K562 (cell line): Measurements from ENCODE around the gene CFD. TPM values are rescaled to one million over a fixed set of nuclear protein-coding genes. Genes with fewer than 3 reads are reported as not detected.
A peak's percentile ranks its signal among the peaks of the same experiment; 100 is the strongest.

Experiments
- ARHGAP35 ChIP-seq: fragments of 450-650 bp; IDR thresholded peaks from 2 replicates; pipeline ENCODE4 v1.6.1; 2018; ENCODE audit not compliant: partially characterized antibody
- ATF1 ChIP-seq, 2 experiments: fragments of 450-650 bp in 1 of 2; IDR thresholded peaks; 2 replicates each; pipeline ENCODE4 v1.6.1; 2016; ENCODE audit warnings: missing compliant biosample characterization in 1 of 2, missing genetic modification characterization in 1 of 2
- CC2D1A ChIP-seq: fragments of 450-650 bp; IDR thresholded peaks from 2 replicates; pipeline ENCODE4 v1.6.1; 2017; ENCODE audit warnings: mild to moderate bottlenecking
- ESRRA ChIP-seq: fragments of 450-650 bp; IDR thresholded peaks from 2 replicates; pipeline ENCODE4 v1.6.1; 2014; ENCODE audit warnings: low read depth, mild to moderate bottlenecking, moderate library complexity, borderline replicate concordance
- ETV1 ChIP-seq: fragments of 450-650 bp; conservative IDR thresholded peaks from 2 replicates; pipeline ENCODE4 v1.6.1; 2016; ENCODE audit warnings: missing genetic modification characterization, control low read depth, low read depth, missing compliant biosample characterization
- ETV6 ChIP-seq, 3 experiments: fragments of 150-350 bp in 1 of 3; sonication (generic) in 1 of 3; formaldehyde crosslinking in 1 of 3; IDR thresholded peaks; 2 replicates each; pipeline versions ENCODE4 v1.6.1 to v1.8.0; 2014 to 2022; ENCODE audit warnings: borderline replicate concordance in 2 of 3, low read depth in 2 of 3, antibody characterized with exemption in 1 of 3, low read length in 1 of 3, mild to moderate bottlenecking in 1 of 3, missing genetic modification reagents in 1 of 3
- HLTF ChIP-seq: fragments of 450-650 bp; IDR thresholded peaks from 2 replicates; pipeline ENCODE4 v1.6.1; 2016
- MEIS2 ChIP-seq: fragments of 450-650 bp; IDR thresholded peaks from 2 replicates; pipeline ENCODE4 v1.6.1; 2014; ENCODE audit warnings: mild to moderate bottlenecking; ENCODE audit not compliant: partially characterized antibody
- NFRKB ChIP-seq: fragments of 450-650 bp; IDR thresholded peaks from 2 replicates; pipeline ENCODE4 v1.6.1; 2016; ENCODE audit warnings: low read depth
- PHTF2 ChIP-seq: fragments of 250-450 bp; sonication (Bioruptor Pico); IDR thresholded peaks from 2 replicates; pipeline ENCODE4 v1.5.0; 2021; ENCODE audit warnings: mild to moderate bottlenecking
- POLR2A ChIP-seq: fragments of 450-650 bp; conservative IDR thresholded peaks from 2 replicates; pipeline ENCODE4 v1.6.1; 2016
- RAD51 ChIP-seq: fragments of 450-650 bp; IDR thresholded peaks from 2 replicates; pipeline ENCODE4 v1.7.1; 2016; ENCODE audit warnings: low read depth, mild to moderate bottlenecking, borderline replicate concordance
- RBM39 ChIP-seq: fragments of 200-400 bp; formaldehyde crosslinking; optimal IDR thresholded peaks from 2 replicates; pipeline ENCODE3; 2018; ENCODE audit warnings: low read depth, low read length
- SP2 ChIP-seq: IDR thresholded peaks from 2 replicates; pipeline ENCODE4 v1.6.1; 2011; ENCODE audit warnings: mild to moderate bottlenecking, low read depth, low read length, moderate library complexity; ENCODE audit not compliant: poor library complexity, severe bottlenecking; ENCODE audit errors: extremely low read depth
- TAF15 ChIP-seq: fragments of 200-400 bp; formaldehyde crosslinking; IDR thresholded peaks from 2 replicates; pipeline ENCODE4 v1.6.1; 2017; ENCODE audit warnings: mild to moderate bottlenecking, low read depth, low read length, moderate library complexity
- TRIM24 ChIP-seq, 2 experiments: fragments of 450-650 bp; IDR thresholded peaks; 2 replicates each; pipeline ENCODE4 v1.6.1; 2016
- ZNF644 ChIP-seq: fragments of 200-800 bp; sonication (Bioruptor generic); IDR thresholded peaks from 2 replicates; pipeline ENCODE4 v1.6.1; 2016; ENCODE audit warnings: low read depth, missing genetic modification characterization, missing compliant biosample characterization
- ZNF717 ChIP-seq: fragments of 250-450 bp; sonication (Bioruptor Pico); IDR thresholded peaks from 2 replicates; pipeline ENCODE4 v1.5.0; 2021
- polyA plus RNA-seq, 8 experiments: library from polyadenylated mRNA; depleted of rRNA in 4 of 8; stranded (reverse) in 5 of 8; unstranded in 3 of 8; fragments of >200 nt; fragmentation: Nextera tagmentation in 2 of 8; fragmentation: Illumina TruSeq in 1 of 8; extraction: Ambion mirVana in 2 of 8; extraction: Trizol in 1 of 8; gene quantifications; 2 replicates each; pipeline versions ENCODE4 v1.2.1 to v1.2.3, GENCODE V29; 2011 to 2014; ENCODE audit warnings: inconsistent platforms in 1 of 8, missing spikeins in 1 of 8
- total RNA-seq, 7 experiments: library from RNA; depleted of rRNA in 6 of 7; stranded (reverse); fragments of >200 nt in 6 of 7; fragmentation: Illumina TruSeq in 2 of 7; extraction: Trizol in 2 of 7; gene quantifications; 2 replicates each; pipeline versions ENCODE4 v1.2.1 to v1.2.3, GENCODE V29; 2011 to 2021; ENCODE audit warnings: low replicate concordance in 1 of 7
- TF ChIP-seq, protein P1 (sequence below): fragments of 450-650 bp; IDR thresholded peaks from 2 replicates; pipeline ENCODE4 v1.6.1; 2018; ENCODE audit not compliant: partially characterized antibody
- TF ChIP-seq, protein P2 (sequence below), 2 experiments: IDR thresholded peaks; 2 replicates each; pipeline ENCODE4 v1.6.1; 2011; ENCODE audit warnings: borderline replicate concordance in 1 of 2, control low read depth in 1 of 2, low read depth in 1 of 2, low read length in 1 of 2, mild to moderate bottlenecking in 1 of 2, mixed read lengths in 1 of 2, moderate library complexity in 1 of 2; ENCODE audit not compliant: insufficient read depth in 1 of 2, insufficient read length in 1 of 2, poor library complexity in 1 of 2, severe bottlenecking in 1 of 2; ENCODE audit errors: extremely low read depth in 1 of 2
- TF ChIP-seq, protein P3 (sequence below): fragments of 450-650 bp; formaldehyde crosslinking; IDR thresholded peaks from 2 replicates; pipeline ENCODE4 v1.4.0; 2022; ENCODE audit warnings: missing genetic modification characterization
- TF ChIP-seq, protein P4 (sequence below): fragments of 250-450 bp; sonication (Bioruptor Pico); IDR thresholded peaks from 2 replicates; pipeline ENCODE4 v1.6.1; 2021; ENCODE audit warnings: mild to moderate bottlenecking

The CFD gene
- total and polyA plus RNA-seq, 9 of the 15 experiments (the other 6 are each of a cell fraction or from before 2014, with no cell fraction given) = 0.52 to 59.4 (median 7.6) TPM

DNA sequence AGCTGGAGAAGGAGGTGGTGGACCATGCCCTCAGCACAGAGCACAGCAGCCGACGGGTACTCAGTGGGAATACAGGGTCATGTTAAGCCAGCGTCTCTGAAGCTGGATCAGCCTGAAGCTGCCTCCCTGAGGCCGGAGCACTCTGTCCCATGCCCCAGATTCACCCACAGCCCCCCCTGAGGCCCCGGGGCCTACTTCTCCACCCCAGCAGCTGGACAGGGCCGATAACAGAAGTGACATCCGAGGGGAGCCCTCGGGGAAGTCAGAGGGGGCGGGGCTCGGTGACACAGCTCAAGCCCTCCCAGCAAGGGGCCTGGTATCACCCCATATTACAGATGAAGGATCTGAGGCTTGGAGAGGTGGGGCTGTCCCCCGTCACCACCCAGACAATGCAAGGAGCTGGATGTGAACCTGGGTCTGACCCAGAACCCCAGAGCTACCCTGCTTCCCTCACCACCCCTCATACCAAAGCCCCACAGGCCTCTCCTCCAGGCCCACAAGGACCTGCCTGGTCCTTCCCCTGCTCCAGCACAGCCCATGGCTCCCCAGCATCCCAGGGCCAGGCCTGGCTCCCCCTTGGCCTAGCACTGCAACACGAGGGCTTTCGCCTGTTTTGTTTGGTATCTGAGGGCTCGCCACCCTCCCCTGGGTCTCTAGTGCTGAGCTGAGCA lies 47.9 kb downstream of the CFD start (continued):
- TF ChIP-seq RBM39 = no peak
- TF ChIP-seq ETV6 (IDR thresholded peaks at IDR 0.05; ENCODE audit: borderline replicate concordance in 1 of 2, low read depth in 2 of 2, low read length in 1 of 2) = peak; percentile 42 to 59; a peak in 2 of 4 replicates
- TF ChIP-seq ETV6 (CRISPR knock-in tag; IDR thresholded peaks at IDR 0.05; ENCODE audit: borderline replicate concordance) = no peak
- peak; percentile 55 for TF ChIP-seq ESRRA
- no peak for TF ChIP-seq ATF1 (CRISPR knock-in tag; IDR thresholded peaks at IDR 0.05)
- peak; percentile 90 for TF ChIP-seq ATF1 (tag; IDR thresholded peaks at IDR 0.05)
- TF ChIP-seq NFRKB = 0 out of 2 replicates have a peak, but pooled peaks have one; percentile 12
- TF ChIP-seq ZNF644 (tag) = 0 out of 2 replicates have a peak, but pooled peaks have one; percentile 56
- TF ChIP-seq ZNF717 (CRISPR knock-in tag) = no peak
- TF ChIP-seq ETV1 = peak; percentile 88
- peak; percentile 52 to 76; a peak in 3 of 4 replicates for TF ChIP-seq TRIM24 (IDR thresholded peaks at IDR 0.05)
- no peak for TF ChIP-seq TAF15
- TF ChIP-seq, protein P1, sequence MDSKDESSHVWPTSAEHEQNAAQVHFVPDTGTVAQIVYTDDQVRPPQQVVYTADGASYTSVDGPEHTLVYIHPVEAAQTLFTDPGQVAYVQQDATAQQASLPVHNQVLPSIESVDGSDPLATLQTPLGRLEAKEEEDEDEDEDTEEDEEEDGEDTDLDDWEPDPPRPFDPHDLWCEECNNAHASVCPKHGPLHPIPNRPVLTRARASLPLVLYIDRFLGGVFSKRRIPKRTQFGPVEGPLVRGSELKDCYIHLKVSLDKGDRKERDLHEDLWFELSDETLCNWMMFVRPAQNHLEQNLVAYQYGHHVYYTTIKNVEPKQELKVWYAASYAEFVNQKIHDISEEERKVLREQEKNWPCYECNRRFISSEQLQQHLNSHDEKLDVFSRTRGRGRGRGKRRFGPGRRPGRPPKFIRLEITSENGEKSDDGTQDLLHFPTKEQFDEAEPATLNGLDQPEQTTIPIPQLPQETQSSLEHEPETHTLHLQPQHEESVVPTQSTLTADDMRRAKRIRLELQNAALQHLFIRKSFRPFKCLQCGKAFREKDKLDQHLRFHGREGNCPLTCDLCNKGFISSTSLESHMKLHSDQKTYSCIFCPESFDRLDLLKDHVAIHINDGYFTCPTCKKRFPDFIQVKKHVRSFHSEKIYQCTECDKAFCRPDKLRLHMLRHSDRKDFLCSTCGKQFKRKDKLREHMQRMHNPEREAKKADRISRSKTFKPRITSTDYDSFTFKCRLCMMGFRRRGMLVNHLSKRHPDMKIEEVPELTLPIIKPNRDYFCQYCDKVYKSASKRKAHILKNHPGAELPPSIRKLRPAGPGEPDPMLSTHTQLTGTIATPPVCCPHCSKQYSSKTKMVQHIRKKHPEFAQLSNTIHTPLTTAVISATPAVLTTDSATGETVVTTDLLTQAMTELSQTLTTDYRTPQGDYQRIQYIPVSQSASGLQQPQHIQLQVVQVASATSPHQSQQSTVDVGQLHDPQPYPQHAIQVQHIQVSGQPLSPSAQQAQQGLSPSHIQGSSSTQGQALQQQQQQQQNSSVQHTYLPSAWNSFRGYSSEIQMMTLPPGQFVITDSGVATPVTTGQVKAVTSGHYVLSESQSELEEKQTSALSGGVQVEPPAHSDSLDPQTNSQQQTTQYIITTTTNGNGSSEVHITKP = peak; percentile 45
- TF ChIP-seq, protein P2, sequence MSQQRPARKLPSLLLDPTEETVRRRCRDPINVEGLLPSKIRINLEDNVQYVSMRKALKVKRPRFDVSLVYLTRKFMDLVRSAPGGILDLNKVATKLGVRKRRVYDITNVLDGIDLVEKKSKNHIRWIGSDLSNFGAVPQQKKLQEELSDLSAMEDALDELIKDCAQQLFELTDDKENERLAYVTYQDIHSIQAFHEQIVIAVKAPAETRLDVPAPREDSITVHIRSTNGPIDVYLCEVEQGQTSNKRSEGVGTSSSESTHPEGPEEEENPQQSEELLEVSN (IDR thresholded peaks at IDR 0.05; ENCODE audit: borderline replicate concordance in 1 of 2, extremely low read depth in 1 of 2, insufficient read depth in 1 of 2, insufficient read length in 1 of 2, low read depth in 1 of 2, low read length in 1 of 2, poor library complexity in 1 of 2, severe bottlenecking in 1 of 2) = no peak
- TF ChIP-seq HLTF = no peak
- TF ChIP-seq CC2D1A = no peak
- no peak for TF ChIP-seq ARHGAP35
- peak; percentile 76 for TF ChIP-seq MEIS2
- TF ChIP-seq, protein P3, sequence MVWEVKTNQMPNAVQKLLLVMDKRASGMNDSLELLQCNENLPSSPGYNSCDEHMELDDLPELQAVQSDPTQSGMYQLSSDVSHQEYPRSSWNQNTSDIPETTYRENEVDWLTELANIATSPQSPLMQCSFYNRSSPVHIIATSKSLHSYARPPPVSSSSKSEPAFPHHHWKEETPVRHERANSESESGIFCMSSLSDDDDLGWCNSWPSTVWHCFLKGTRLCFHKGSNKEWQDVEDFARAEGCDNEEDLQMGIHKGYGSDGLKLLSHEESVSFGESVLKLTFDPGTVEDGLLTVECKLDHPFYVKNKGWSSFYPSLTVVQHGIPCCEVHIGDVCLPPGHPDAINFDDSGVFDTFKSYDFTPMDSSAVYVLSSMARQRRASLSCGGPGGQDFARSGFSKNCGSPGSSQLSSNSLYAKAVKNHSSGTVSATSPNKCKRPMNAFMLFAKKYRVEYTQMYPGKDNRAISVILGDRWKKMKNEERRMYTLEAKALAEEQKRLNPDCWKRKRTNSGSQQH (CRISPR knock-in tag) = no peak
- peak; percentile 60; the same call in 1 of the 2 replicates for TF ChIP-seq POLR2A
- no peak for TF ChIP-seq PHTF2 (CRISPR knock-in tag)
- no peak for TF ChIP-seq SP2
- TF ChIP-seq, protein P4, sequence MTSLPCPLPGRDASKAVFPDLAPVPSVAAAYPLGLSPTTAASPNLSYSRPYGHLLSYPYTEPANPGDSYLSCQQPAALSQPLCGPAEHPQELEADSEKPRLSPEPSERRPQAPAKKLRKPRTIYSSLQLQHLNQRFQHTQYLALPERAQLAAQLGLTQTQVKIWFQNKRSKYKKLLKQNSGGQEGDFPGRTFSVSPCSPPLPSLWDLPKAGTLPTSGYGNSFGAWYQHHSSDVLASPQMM (CRISPR knock-in tag) = no peak
- peak; percentile 17; the same call in 1 of the 2 replicates for TF ChIP-seq RAD51
